HCT116 (cell line): ENCODE measurements around the gene PGK2.

ENCODE experiments used
- ATF3 ChIP-seq: IDR thresholded peaks from 2 replicates; pipeline ENCODE4 v1.6.1; 2012
- ELF1 ChIP-seq: IDR thresholded peaks from 2 replicates; pipeline ENCODE4 v1.6.1; 2012; ENCODE audit warnings: low read depth, borderline replicate concordance
- EZH2 ChIP-seq: fragments of 200-600 bp; sonication (generic); IDR thresholded peaks from 2 replicates; pipeline ENCODE4 v1.6.1; 2017; ENCODE audit warnings: antibody characterized with exemption, mixed run types
- JUND ChIP-seq: IDR thresholded peaks from 2 replicates; pipeline ENCODE4 v1.6.1; 2012
- MAX ChIP-seq: IDR thresholded peaks from 2 replicates; pipeline ENCODE4 v1.6.1; 2012
- POLR2A ChIP-seq: IDR thresholded peaks from 2 replicates; pipeline ENCODE4 v1.7.0; 2011; ENCODE audit warnings: borderline replicate concordance; ENCODE audit not compliant: insufficient read depth, insufficient read length; ENCODE audit errors: extremely low read depth
- SP1 ChIP-seq: IDR thresholded peaks from 2 replicates; pipeline ENCODE4 v1.6.1; 2012; ENCODE audit warnings: low read depth
- YY1 ChIP-seq: IDR thresholded peaks from 2 replicates; pipeline ENCODE4 v1.6.1; 2011; ENCODE audit warnings: low read length, low read depth, moderate library complexity, mild to moderate bottlenecking; ENCODE audit not compliant: insufficient replicate concordance; ENCODE audit errors: extremely low read depth
- ZNF274 ChIP-seq: fragments of 200-500 bp; sonication (Bioruptor generic); IDR thresholded peaks from 2 replicates; pipeline ENCODE4 v1.6.1; 2014; ENCODE audit warnings: mild to moderate bottlenecking, low read depth, low read length, inconsistent platforms
- TF ChIP-seq, protein P1 (sequence below), 3 experiments: fragments of 200-600 bp in 1 of 3; sonication (generic) in 1 of 3; IDR thresholded peaks in 2 of 3; conservative IDR thresholded peaks in 1 of 3; 2 replicates each; pipeline ENCODE4 v1.5.1; 2012 to 2017; ENCODE audit warnings: low read depth in 2 of 3, low read length in 2 of 3, antibody characterized with exemption in 1 of 3, borderline replicate concordance in 1 of 3, control low read depth in 1 of 3, mild to moderate bottlenecking in 1 of 3, mixed read lengths in 1 of 3, mixed run types in 1 of 3, moderate library complexity in 1 of 3; ENCODE audit not compliant: insufficient read depth in 1 of 3

GRCh38 chr6:49772285-49772684 is 14.8 kb downstream of the PGK2 start:
- TF ChIP-seq, protein P1, sequence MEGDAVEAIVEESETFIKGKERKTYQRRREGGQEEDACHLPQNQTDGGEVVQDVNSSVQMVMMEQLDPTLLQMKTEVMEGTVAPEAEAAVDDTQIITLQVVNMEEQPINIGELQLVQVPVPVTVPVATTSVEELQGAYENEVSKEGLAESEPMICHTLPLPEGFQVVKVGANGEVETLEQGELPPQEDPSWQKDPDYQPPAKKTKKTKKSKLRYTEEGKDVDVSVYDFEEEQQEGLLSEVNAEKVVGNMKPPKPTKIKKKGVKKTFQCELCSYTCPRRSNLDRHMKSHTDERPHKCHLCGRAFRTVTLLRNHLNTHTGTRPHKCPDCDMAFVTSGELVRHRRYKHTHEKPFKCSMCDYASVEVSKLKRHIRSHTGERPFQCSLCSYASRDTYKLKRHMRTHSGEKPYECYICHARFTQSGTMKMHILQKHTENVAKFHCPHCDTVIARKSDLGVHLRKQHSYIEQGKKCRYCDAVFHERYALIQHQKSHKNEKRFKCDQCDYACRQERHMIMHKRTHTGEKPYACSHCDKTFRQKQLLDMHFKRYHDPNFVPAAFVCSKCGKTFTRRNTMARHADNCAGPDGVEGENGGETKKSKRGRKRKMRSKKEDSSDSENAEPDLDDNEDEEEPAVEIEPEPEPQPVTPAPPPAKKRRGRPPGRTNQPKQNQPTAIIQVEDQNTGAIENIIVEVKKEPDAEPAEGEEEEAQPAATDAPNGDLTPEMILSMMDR (IDR thresholded peaks at IDR 0.05 in 2 of 3, conservative IDR thresholded peaks at IDR 0.05 in 1 of 3; ENCODE audit: borderline replicate concordance in 1 of 3, insufficient read depth in 1 of 3, low read depth in 2 of 3, low read length in 2 of 3), result no peak
- TF ChIP-seq ATF3 (no peak), ELF1 (no peak), EZH2 (no peak), JUND (no peak), SP1 (no peak), ZNF274 (no peak), POLR2A (no peak), YY1 (no peak), MAX (no peak)
